ENCODE measurements around the gene FREY1.

GRCh38 chr11:45948356-45948755 lies 41.3 kb upstream of the FREY1 start:
- TF ChIP-seq, protein P1, sequence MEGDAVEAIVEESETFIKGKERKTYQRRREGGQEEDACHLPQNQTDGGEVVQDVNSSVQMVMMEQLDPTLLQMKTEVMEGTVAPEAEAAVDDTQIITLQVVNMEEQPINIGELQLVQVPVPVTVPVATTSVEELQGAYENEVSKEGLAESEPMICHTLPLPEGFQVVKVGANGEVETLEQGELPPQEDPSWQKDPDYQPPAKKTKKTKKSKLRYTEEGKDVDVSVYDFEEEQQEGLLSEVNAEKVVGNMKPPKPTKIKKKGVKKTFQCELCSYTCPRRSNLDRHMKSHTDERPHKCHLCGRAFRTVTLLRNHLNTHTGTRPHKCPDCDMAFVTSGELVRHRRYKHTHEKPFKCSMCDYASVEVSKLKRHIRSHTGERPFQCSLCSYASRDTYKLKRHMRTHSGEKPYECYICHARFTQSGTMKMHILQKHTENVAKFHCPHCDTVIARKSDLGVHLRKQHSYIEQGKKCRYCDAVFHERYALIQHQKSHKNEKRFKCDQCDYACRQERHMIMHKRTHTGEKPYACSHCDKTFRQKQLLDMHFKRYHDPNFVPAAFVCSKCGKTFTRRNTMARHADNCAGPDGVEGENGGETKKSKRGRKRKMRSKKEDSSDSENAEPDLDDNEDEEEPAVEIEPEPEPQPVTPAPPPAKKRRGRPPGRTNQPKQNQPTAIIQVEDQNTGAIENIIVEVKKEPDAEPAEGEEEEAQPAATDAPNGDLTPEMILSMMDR (conservative IDR thresholded peaks at IDR 0.05; ENCODE audit: low read depth, low read length) = no peak
- TF ChIP-seq USF2 (IDR thresholded peaks at IDR 0.05; ENCODE audit: low read depth, low read length) (no peak), MXI1 (IDR thresholded peaks at IDR 0.05; ENCODE audit: borderline replicate concordance, low read depth, low read length) (no peak), CEBPB (IDR thresholded peaks at IDR 0.05; ENCODE audit: low read depth, low read length) (no peak), RAD21 (IDR thresholded peaks at IDR 0.05; ENCODE audit: low read length) (no peak), POLR2A (IDR thresholded peaks at IDR 0.05; ENCODE audit: low read depth, low read length) (no peak), RFX5 (IDR thresholded peaks at IDR 0.05; ENCODE audit: low read depth, low read length) (no peak)
